Measurements from ENCODE around the gene TAS2R3. TPM values are rescaled to one million over a fixed set of nuclear protein-coding genes. Genes with fewer than 3 reads are reported as not detected.

Gene TAS2R3
- total RNA-seq, 1 donor from 2014 or later: 1.6 TPM

DNA sequence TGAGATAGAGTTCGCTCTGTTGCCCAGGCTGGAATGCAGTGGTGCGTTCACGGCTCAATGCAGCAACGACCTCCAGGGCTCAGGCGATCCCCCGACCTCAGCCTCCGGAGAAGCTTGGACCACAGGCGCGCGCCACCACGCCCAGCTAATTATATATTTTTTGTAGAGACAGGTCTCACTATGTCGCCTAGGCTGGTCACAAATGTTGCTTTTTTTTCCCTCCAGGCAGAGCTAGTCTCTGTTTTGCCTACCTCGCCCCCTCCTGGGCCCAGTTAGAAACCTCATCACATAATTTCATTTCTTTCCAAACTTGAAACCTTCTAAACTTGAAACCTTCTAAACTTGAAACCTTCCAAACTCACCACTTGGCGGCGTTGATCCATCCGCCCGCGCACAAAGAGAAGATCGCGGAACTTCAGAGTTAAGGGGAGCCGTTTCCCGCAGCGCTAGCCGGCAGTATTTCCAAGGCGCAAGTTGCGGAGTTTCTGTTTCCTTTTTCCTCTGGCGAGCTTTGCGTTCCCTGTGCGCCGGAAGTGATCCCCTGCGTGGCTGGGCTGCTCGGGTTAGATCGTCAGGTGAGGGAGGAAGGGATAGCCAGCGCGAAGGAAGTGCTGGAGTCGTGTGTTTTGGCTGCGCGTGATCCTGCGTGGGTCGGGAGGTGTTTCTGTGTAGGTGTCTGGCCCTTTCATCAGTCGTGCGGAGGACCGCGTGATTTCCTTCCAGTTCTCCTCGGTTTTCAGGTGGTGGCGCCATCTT, 25.9 kb upstream of the TAS2R3 start, which contains the start of gene SSBP1:
Gene SSBP1 (plus strand): TSS at position 523 of the 756 bp plus-strand sequence. CDS start 809 bp downstream, outside the sequence.
- no peaks in the 10 kb centered on the region for H3K36me3 Mint-ChIP-seq (ENCODE audit: unreplicated experiment)
- H3K4me3 Mint-ChIP-seq (ENCODE audit: unreplicated experiment): peak within 1 kb of the TSS; percentile 89
- peak within 1 kb of the TSS; percentile 93 for H3K27ac Mint-ChIP-seq (ENCODE audit: unreplicated experiment)
- H3K27me3 Mint-ChIP-seq (ENCODE audit: unreplicated experiment): no peaks in the 10 kb centered on the region
- peak; percentile 87 for DNase-seq
- no peaks in the 10 kb centered on the region for H3K9me3 Mint-ChIP-seq (ENCODE audit: unreplicated experiment)
- peaks cover 4% of the 10 kb centered on the region for H3K4me1 Mint-ChIP-seq (ENCODE audit: low read depth, unreplicated experiment)
- TF ChIP-seq, protein P1, sequence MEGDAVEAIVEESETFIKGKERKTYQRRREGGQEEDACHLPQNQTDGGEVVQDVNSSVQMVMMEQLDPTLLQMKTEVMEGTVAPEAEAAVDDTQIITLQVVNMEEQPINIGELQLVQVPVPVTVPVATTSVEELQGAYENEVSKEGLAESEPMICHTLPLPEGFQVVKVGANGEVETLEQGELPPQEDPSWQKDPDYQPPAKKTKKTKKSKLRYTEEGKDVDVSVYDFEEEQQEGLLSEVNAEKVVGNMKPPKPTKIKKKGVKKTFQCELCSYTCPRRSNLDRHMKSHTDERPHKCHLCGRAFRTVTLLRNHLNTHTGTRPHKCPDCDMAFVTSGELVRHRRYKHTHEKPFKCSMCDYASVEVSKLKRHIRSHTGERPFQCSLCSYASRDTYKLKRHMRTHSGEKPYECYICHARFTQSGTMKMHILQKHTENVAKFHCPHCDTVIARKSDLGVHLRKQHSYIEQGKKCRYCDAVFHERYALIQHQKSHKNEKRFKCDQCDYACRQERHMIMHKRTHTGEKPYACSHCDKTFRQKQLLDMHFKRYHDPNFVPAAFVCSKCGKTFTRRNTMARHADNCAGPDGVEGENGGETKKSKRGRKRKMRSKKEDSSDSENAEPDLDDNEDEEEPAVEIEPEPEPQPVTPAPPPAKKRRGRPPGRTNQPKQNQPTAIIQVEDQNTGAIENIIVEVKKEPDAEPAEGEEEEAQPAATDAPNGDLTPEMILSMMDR (IDR thresholded peaks at IDR 0.05; ENCODE audit: partially characterized antibody, unreplicated experiment): peak; percentile 60

DNA sequence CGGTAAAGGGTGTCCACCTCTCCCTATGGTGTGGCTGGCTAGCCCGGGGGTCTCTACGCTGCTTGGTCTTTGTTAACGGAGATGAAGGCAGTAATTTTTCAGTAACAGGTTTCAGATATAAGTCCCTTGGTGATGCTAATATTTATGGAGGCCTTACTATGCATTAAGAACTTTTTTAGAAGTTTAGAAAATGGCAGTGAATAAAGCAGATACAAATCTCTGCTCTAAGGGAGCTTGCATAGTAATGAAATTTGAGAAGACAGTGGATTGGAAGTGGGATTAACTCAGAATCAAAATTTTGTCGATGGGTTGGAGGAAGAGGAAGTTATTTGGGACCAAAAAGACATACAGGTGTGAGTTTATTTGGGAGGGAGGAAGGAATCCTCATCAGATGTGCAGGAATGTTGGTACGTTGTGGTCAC, 25.3 kb upstream of the TAS2R3 start:
- Mint-ChIP-seq H3K4me1 (ENCODE audit: low read depth, unreplicated experiment) (peaks cover 4% of the 10 kb centered on the region), H3K4me3 (ENCODE audit: unreplicated experiment) (peak overlapping the region; percentile 89)
- TF ChIP-seq, protein P1 (IDR thresholded peaks at IDR 0.05; ENCODE audit: partially characterized antibody, unreplicated experiment): no peak

DNA sequence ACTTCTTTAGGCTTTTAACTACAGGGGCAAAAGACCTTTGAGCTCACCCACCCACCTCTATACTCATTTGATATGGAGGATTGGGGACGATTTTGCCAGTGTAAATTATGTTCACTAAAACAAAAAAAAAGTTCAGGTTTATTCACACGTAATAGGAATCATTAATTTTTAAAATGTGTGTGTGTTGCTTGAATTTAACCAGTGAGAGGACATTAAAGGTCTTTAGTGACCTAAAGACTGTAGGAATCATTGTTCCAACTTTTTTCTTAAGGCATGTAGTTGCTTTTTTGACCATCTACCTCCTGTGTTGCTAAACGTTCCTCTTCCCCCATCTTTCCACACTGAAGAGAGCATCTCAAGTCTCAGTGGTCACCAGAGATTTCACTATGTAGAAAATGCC, 24.6 kb upstream of the TAS2R3 start:
- no peaks in the 10 kb centered on the region for H3K9me3 Mint-ChIP-seq (ENCODE audit: unreplicated experiment)
- TF ChIP-seq, protein P1 (IDR thresholded peaks at IDR 0.05; ENCODE audit: partially characterized antibody, unreplicated experiment): no peak
- no peaks in the 10 kb centered on the region for H3K27me3 Mint-ChIP-seq (ENCODE audit: unreplicated experiment)
- peak overlapping the region; percentile 38 for H3K27ac Mint-ChIP-seq (ENCODE audit: unreplicated experiment)
- peak overlapping the region; percentile 80 for H3K4me3 Mint-ChIP-seq (ENCODE audit: unreplicated experiment)
- DNase-seq: no peak
- no peaks in the 10 kb centered on the region for H3K36me3 Mint-ChIP-seq (ENCODE audit: unreplicated experiment)
- peaks cover 4% of the 10 kb centered on the region for H3K4me1 Mint-ChIP-seq (ENCODE audit: low read depth, unreplicated experiment)

More for the DNA sequence above, 25.3 kb upstream of the TAS2R3 start:
- peak overlapping the region; percentile 93 for H3K27ac Mint-ChIP-seq (ENCODE audit: unreplicated experiment)
- DNase-seq: no peak
- H3K36me3 Mint-ChIP-seq (ENCODE audit: unreplicated experiment): no peaks in the 10 kb centered on the region
- no peaks in the 10 kb centered on the region for H3K27me3 Mint-ChIP-seq (ENCODE audit: unreplicated experiment)
- no peaks in the 10 kb centered on the region for H3K9me3 Mint-ChIP-seq (ENCODE audit: unreplicated experiment)

DNA sequence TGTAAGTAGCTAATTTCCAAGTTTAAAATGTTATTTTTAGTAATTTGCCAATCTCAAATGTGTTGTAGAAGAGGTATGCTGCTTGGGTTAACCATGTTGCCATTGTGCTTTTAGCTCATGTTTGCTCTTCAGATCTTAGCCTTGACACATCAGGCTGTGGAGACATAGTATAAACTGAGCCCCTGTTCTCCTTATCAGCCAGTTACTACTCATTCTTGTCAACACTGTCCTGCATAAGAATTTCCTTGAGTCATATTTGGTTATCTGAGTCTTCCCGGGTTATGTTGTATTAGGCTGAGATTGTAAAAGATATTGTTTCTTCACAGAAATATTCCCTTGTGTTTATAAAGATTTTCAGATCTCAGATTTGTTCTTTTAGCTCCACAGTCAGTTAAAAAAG, 21.7 kb upstream of the TAS2R3 start:
- TF ChIP-seq, protein P1 (IDR thresholded peaks at IDR 0.05; ENCODE audit: partially characterized antibody, unreplicated experiment): no peak

DNA sequence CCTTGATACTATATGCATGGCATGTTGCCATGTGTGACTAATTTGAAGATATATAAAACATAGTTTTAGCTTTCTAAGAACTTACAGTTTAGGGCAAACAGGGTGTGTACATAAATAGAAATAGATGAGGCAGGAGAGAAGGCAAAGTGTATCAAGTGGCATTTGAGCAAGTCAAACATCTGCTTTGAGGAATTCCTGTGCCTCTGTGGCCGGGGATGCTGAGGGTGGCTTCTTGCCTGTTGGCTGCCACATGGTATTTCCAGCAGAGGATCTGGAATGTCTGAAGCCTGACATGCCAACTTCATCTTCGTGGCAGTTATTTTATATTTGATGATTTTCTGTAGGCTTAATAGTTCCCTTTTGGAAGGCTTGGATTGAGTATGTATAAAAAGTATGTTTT, 19.8 kb upstream of the TAS2R3 start:
- no peaks in the 10 kb centered on the region for H3K36me3 Mint-ChIP-seq (ENCODE audit: unreplicated experiment)
- no peaks in the 10 kb centered on the region for H3K9me3 Mint-ChIP-seq (ENCODE audit: unreplicated experiment)
- no peak overlapping the region for H3K27ac Mint-ChIP-seq (ENCODE audit: unreplicated experiment)
- no peak overlapping the region for H3K4me3 Mint-ChIP-seq (ENCODE audit: unreplicated experiment)
- H3K4me1 Mint-ChIP-seq (ENCODE audit: low read depth, unreplicated experiment): peaks cover 4% of the 10 kb centered on the region
- TF ChIP-seq, protein P1 (IDR thresholded peaks at IDR 0.05; ENCODE audit: partially characterized antibody, unreplicated experiment): no peak
- no peak for DNase-seq
- no peaks in the 10 kb centered on the region for H3K27me3 Mint-ChIP-seq (ENCODE audit: unreplicated experiment)

More for the DNA sequence above, 21.7 kb upstream of the TAS2R3 start:
- Mint-ChIP-seq H3K27ac (ENCODE audit: unreplicated experiment) (no peak overlapping the region), H3K4me3 (ENCODE audit: unreplicated experiment) (no peak overlapping the region), H3K27me3 (ENCODE audit: unreplicated experiment) (no peaks in the 10 kb centered on the region), H3K36me3 (ENCODE audit: unreplicated experiment) (no peaks in the 10 kb centered on the region), H3K4me1 (ENCODE audit: low read depth, unreplicated experiment) (peaks cover 4% of the 10 kb centered on the region), H3K9me3 (ENCODE audit: unreplicated experiment) (no peaks in the 10 kb centered on the region)
- DNase-seq: no peak
